Measurements from ENCODE around the gene SLC25A20. TPM values are rescaled to one million over a fixed set of nuclear protein-coding genes. Genes with fewer than 3 reads are reported as not detected.

Gene SLC25A20
- total RNA-seq, 2 donors from 2014 or later = 12.2 to 14.8 TPM

DNA sequence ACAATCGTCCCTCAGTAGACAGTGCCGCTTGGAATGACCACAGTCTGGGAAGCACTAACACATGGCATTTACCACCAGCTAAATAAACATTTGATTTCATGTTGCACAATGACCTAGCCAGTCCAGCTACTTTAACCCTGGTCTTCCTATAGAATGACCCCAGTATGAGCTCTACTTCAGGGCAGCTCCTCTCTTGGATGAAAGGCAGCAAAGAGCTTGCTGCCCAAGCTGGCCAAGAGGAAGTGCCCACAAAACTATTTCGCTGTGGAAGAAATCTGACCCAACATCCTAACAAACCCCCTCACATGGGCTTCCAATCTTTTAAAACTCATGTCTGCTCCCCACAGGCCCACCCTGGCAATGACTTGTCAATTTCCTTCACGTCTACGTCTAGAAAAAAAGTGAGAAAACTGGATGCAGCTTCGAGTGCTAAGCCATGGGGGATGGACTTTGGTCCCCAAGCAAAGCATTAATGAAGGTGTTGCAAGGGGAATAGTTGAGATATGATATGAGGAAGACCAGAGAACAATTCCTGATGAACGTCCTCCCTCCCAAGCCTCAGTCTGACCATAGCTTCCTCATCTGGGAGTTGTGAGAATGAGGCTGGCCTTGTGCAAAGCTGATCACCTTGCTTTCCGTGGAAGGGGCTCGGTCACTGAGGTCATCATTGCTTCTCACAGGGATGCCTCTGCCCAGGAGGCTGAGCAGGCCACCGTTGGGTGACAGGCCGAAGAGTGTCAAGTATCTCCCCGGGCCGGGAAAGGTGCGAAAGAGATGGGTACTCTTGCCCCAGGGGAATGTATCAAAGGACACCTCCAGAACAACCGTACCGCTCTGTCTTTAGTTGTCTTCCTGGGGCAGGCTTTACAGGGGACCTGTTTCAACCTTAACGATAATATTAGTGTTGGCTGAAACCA, 964 bp downstream of the SLC25A20 start:
- no peaks in the 10 kb centered on the region for H3K4me1 ChIP-seq (replicated peaks)
- H3K27ac ChIP-seq = peak overlapping the region; percentile 70 to 80
- intact Hi-C loops (cut with DNase I) = no loop called here
- TF ChIP-seq CTCF (IDR thresholded peaks at IDR 0.05) (no peak), POLR2AphosphoS5 (IDR thresholded peaks at IDR 0.05) (no peak), POLR2A (IDR thresholded peaks at IDR 0.05) (no peak)
- no peaks in the 10 kb centered on the region for H3K27me3 ChIP-seq (replicated peaks; ENCODE audit: insufficient read depth)
- DNase-seq (ENCODE audit: low spot score) = no peak
- 57% methylated on average over 17 of the region's 17 CpGs for WGBS
- no peaks in the 10 kb centered on the region for H3K9me3 ChIP-seq
- peak overlapping the region; percentile 52 to 60 for H3K4me3 ChIP-seq
- no peaks in the 10 kb centered on the region for H3K36me3 ChIP-seq

GRCh38 chr3:48896936-48897335, 1.7 kb downstream of the SLC25A20 start:
- no peak for TF ChIP-seq POLR2A (IDR thresholded peaks at IDR 0.05)
- no peak for TF ChIP-seq CTCF (IDR thresholded peaks at IDR 0.05)
- TF ChIP-seq POLR2AphosphoS5 (IDR thresholded peaks at IDR 0.05) = no peak
- WGBS = 92% methylated on average over 2 of the region's 2 CpGs
- H3K4me3 ChIP-seq = no peak overlapping the region
- H3K9me3 ChIP-seq = no peaks in the 10 kb centered on the region
- H3K27me3 ChIP-seq (replicated peaks; ENCODE audit: insufficient read depth) = no peaks in the 10 kb centered on the region
- H3K36me3 ChIP-seq = no peaks in the 10 kb centered on the region
- intact Hi-C loops (cut with DNase I) = no loop called here
- H3K4me1 ChIP-seq (replicated peaks) = no peaks in the 10 kb centered on the region
- DNase-seq (ENCODE audit: low spot score) = no peak
- no peak overlapping the region for H3K27ac ChIP-seq

DNA sequence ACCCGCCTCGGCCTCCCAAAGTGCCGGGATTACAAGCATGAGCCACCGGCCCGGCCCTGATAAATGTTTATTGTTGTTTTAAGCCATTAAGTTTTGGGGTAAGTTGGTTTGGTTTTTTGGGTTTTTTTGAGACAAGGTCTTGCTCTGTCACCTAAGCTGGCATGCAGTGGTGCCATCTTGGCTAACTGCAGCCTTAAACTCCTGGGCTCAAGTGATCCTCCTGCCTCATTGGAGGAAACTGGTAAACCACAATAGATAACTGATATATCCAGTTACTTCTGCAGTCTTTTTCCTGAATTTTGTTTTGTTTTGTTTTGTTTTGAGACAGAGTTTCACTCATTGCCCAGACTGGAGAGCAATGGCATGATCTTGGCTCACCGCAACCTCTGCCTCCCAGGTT, 4.2 kb downstream of the SLC25A20 start:
- no peaks in the 10 kb centered on the region for H3K4me1 ChIP-seq (replicated peaks)
- over 99% methylated on average over 6 of the region's 6 CpGs for whole genome bisulfite sequencing
- H3K27ac ChIP-seq = no peak overlapping the region
- DNase-seq (ENCODE audit: low spot score) = no peak
- no peaks in the 10 kb centered on the region for H3K9me3 ChIP-seq
- H3K36me3 ChIP-seq = no peaks in the 10 kb centered on the region
- no peak overlapping the region for H3K4me3 ChIP-seq
- H3K27me3 ChIP-seq (replicated peaks; ENCODE audit: insufficient read depth) = no peaks in the 10 kb centered on the region
- intact Hi-C loops (cut with DNase I) = no loop called here
- TF ChIP-seq CTCF (IDR thresholded peaks at IDR 0.05) (no peak), POLR2A (IDR thresholded peaks at IDR 0.05) (no peak), POLR2AphosphoS5 (IDR thresholded peaks at IDR 0.05) (no peak)

DNA sequence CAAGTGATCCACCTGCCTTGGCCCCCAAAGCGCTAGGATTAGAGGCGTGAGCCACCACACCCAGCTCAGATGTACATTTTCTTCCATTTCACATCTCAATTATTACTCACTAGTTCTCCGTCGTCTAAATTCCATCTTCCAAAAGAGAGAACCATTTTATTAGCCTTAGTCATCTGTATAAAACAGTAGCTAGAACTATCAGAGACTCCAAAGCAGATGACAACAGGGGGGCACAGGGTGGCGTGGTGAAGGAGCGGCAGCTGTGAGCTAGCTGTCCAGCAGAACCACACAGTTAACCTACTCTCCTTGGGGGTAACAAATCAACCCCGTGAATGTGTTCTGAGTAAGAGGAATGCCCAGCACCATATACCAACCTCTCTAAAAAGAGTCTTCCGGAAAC, 7.1 kb downstream of the SLC25A20 start:
- TF ChIP-seq POLR2A (IDR thresholded peaks at IDR 0.05) = no peak
- TF ChIP-seq POLR2AphosphoS5 (IDR thresholded peaks at IDR 0.05) = no peak
- no peak for TF ChIP-seq CTCF (IDR thresholded peaks at IDR 0.05)
- intact Hi-C loops (cut with DNase I) = no loop called here
- no peak overlapping the region for H3K27ac ChIP-seq
- H3K36me3 ChIP-seq = no peaks in the 10 kb centered on the region
- 83% methylated on average over 8 of the region's 8 CpGs for WGBS
- no peak for DNase-seq (ENCODE audit: low spot score)
- H3K27me3 ChIP-seq (replicated peaks; ENCODE audit: insufficient read depth) = no peaks in the 10 kb centered on the region
- H3K4me3 ChIP-seq = no peak overlapping the region
- no peaks in the 10 kb centered on the region for H3K9me3 ChIP-seq
- H3K4me1 ChIP-seq (replicated peaks) = no peaks in the 10 kb centered on the region

- Histone ChIP-seq H3K4me1 (replicated peaks) (no peaks in the 10 kb centered on the region), H3K4me3 (no peak overlapping the region), H3K36me3 (no peaks in the 10 kb centered on the region)
These were observed 12.9 kb downstream of the SLC25A20 start for GRCh38 chr3:48885753-48886152.

More at GRCh38 chr3:48885753-48886152, 12.9 kb downstream of the SLC25A20 start:
- intact Hi-C loops (cut with DNase I) = no loop called here
- TF ChIP-seq CTCF (IDR thresholded peaks at IDR 0.05) (no peak), POLR2A (IDR thresholded peaks at IDR 0.05) (no peak), POLR2AphosphoS5 (IDR thresholded peaks at IDR 0.05) (no peak)
- no peak for DNase-seq (ENCODE audit: low spot score)
- H3K27ac ChIP-seq = no peak overlapping the region
- no peaks in the 10 kb centered on the region for H3K27me3 ChIP-seq (replicated peaks; ENCODE audit: insufficient read depth)
- no peaks in the 10 kb centered on the region for H3K9me3 ChIP-seq
